Measurements from ENCODE around the gene MAN2B1.

GRCh38 chr19:12660980-12661379 is 5.6 kb downstream of the MAN2B1 start:
- TF ChIP-seq CTCF (IDR thresholded peaks at IDR 0.05) (no peak), POLR2A (IDR thresholded peaks at IDR 0.05) (no peak)
